Measurements from ENCODE around the gene PDSS2.

The PDSS2 gene

DNA sequence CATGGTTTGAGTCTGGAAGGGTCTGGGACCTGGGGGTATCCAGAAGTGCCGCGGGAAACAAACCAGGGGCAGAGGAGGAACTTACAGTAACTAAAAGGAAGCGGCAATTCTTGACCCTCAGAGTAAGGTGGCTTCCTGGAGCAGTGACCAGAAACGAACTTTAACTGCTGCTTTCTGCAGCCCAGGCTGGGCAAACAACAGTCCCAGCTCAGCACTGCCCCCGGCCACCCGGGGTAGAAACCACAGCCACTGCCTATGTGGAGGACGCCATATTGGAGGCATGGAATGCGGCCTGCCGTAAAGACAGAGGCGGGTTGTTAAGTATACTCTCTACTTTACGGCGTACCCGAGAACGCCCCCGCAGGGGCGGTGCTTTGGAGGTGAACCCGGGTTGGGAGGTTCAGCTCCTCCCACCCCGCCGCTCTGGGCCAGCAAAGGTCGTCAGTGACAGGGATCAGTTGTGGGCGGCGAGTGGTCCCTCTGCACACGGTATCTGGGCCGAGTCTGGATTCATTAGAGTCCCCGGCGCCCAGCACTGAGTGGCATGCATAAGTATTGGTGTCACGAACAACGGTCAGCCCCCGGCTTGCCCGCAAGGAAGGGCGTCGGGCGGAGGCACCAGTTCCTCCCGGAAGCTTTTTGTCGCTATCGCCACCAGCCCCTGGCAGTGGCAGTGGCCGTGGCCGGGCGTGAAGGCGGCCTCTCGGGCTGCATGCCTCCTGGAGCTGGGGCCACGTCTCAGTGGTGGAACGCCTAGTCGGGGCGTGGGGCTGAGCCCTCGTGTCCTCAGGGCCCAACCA is at the start of gene PDSS2:
Gene PDSS2 (minus strand): TSS at position 282 of the 800 bp plus-strand sequence. CDS start 279 bp downstream, at position 3.
- Histone ChIP-seq H3K79me2 (ENCODE audit: insufficient read depth, low read length) (peaks cover 34% of the 10 kb centered on the region), H3F3A (ENCODE audit: low read depth) (peaks cover 7% of the 10 kb centered on the region; the same call in 1 of the 2 replicates), H3K9me2 (replicated peaks; ENCODE audit: low read depth, low read length) (no peaks in the 10 kb centered on the region), H3K4me3 (ENCODE audit: low read length, poor library complexity, severe bottlenecking) (peak within 1 kb of the TSS; percentile 98), H3K9ac (ENCODE audit: low read depth, low read length, poor library complexity, severe bottlenecking) (peak within 1 kb of the TSS; percentile 92), H3K36me3 (ENCODE audit: insufficient read depth, low read length) (no peaks in the 10 kb centered on the region), H3K4me2 (ENCODE audit: low read depth, low read length, poor library complexity, severe bottlenecking) (peak within 1 kb of the TSS; percentile 97), H3K9me3 (ENCODE audit: insufficient read depth, low read depth, low read length) (no peaks in the 10 kb centered on the region), H2AFZ (ENCODE audit: low read length) (peak within 1 kb of the TSS; percentile 97), H4K20me1 (ENCODE audit: insufficient read depth, low read length, poor library complexity, severe bottlenecking) (peaks cover 3% of the 10 kb centered on the region), H3K4me1 (ENCODE audit: insufficient read depth, low read length, poor library complexity, severe bottlenecking) (peaks cover 39% of the 10 kb centered on the region), H3K27me3 (ENCODE audit: insufficient read depth, low read length, poor library complexity, severe bottlenecking) (no peaks in the 10 kb centered on the region)
- TF ChIP-seq EZH2phosphoT487 (IDR thresholded peaks at IDR 0.05; ENCODE audit: borderline replicate concordance) (no peak), CTCF (conservative IDR thresholded peaks at IDR 0.05; ENCODE audit: low read length) (peak; percentile 66)

DNA sequence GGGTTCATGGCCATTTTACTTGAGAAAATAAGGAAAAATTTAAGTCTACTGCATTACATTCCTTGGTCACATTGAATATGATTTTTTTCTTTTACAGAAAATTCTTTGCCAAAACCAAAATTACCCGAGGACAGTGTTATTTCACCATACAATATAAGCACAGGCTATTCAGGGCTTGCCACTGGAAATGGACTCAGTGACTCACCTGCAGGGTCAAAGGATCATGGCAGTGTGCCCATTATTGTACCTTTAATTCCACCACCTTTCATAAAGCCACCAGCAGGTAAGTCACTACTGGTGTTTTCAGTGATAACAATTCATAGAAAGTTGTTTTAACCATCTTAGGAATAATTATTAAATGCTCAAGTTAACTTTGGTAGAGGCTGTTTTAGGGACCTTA is 46.8 kb upstream of the PDSS2 start:
- Histone ChIP-seq H3F3A (ENCODE audit: low read depth) (no peaks in the 10 kb centered on the region), H2AFZ (ENCODE audit: low read length) (no peak overlapping the region), H3K79me2 (ENCODE audit: insufficient read depth, low read length) (peaks cover 29% of the 10 kb centered on the region), H4K20me1 (ENCODE audit: insufficient read depth, low read length, poor library complexity, severe bottlenecking) (peaks cover 3% of the 10 kb centered on the region), H3K9me3 (ENCODE audit: insufficient read depth, low read depth, low read length) (no peaks in the 10 kb centered on the region), H3K4me2 (ENCODE audit: low read depth, low read length, poor library complexity, severe bottlenecking) (no peak overlapping the region), H3K9ac (ENCODE audit: low read depth, low read length, poor library complexity, severe bottlenecking) (no peak overlapping the region), H3K4me1 (ENCODE audit: insufficient read depth, low read length, poor library complexity, severe bottlenecking) (peaks cover 8% of the 10 kb centered on the region), H3K27me3 (ENCODE audit: insufficient read depth, low read length, poor library complexity, severe bottlenecking) (no peaks in the 10 kb centered on the region), H3K9me2 (replicated peaks; ENCODE audit: low read depth, low read length) (no peaks in the 10 kb centered on the region), H3K4me3 (ENCODE audit: low read length, poor library complexity, severe bottlenecking) (no peak overlapping the region), H3K36me3 (ENCODE audit: insufficient read depth, low read length) (peaks cover 32% of the 10 kb centered on the region; the same call in 1 of the 2 replicates)
- no peak for TF ChIP-seq CTCF (conservative IDR thresholded peaks at IDR 0.05; ENCODE audit: low read length)
- no peak for TF ChIP-seq EZH2phosphoT487 (IDR thresholded peaks at IDR 0.05; ENCODE audit: borderline replicate concordance)

- H3K79me2 ChIP-seq (ENCODE audit: insufficient read depth, low read length): peaks cover 40% of the 10 kb centered on the region
- H3K36me3 ChIP-seq (ENCODE audit: insufficient read depth, low read length): peaks cover 21% of the 10 kb centered on the region; the same call in 1 of the 2 replicates
- H4K20me1 ChIP-seq (ENCODE audit: insufficient read depth, low read length, poor library complexity, severe bottlenecking): peaks cover 10% of the 10 kb centered on the region
- H3K4me2 ChIP-seq (ENCODE audit: low read depth, low read length, poor library complexity, severe bottlenecking): no peak overlapping the region
- no peak overlapping the region for H2AFZ ChIP-seq (ENCODE audit: low read length)
- no peak overlapping the region for H3K9ac ChIP-seq (ENCODE audit: low read depth, low read length, poor library complexity, severe bottlenecking)
- no peak overlapping the region for H3K4me3 ChIP-seq (ENCODE audit: low read length, poor library complexity, severe bottlenecking)
- no peaks in the 10 kb centered on the region for H3F3A ChIP-seq (ENCODE audit: low read depth)
- H3K27me3 ChIP-seq (ENCODE audit: insufficient read depth, low read length, poor library complexity, severe bottlenecking): no peaks in the 10 kb centered on the region
- H3K9me2 ChIP-seq (replicated peaks; ENCODE audit: low read depth, low read length): no peaks in the 10 kb centered on the region
- no peaks in the 10 kb centered on the region for H3K9me3 ChIP-seq (ENCODE audit: insufficient read depth, low read depth, low read length)
- H3K4me1 ChIP-seq (ENCODE audit: insufficient read depth, low read length, poor library complexity, severe bottlenecking): peaks cover 14% of the 10 kb centered on the region
- TF ChIP-seq CTCF (conservative IDR thresholded peaks at IDR 0.05; ENCODE audit: low read length): no peak
Measured at GRCh38 chr6:107504270-107505026, 45.1 kb upstream of the PDSS2 start.
